Loucy (cell line): ENCODE results near the gene ATP11C.
"Not testable (repeated sequence)": the region's sequence is repeated elsewhere in the genome, so short reads cannot be mapped to it uniquely, and the experiment has no call there.

ENCODE experiments used
- EZH2phosphoT487 ChIP-seq: fragments of 200-600 bp; IDR thresholded peaks from 2 replicates; pipeline ENCODE4 v1.6.1; 2018; ENCODE audit warnings: antibody characterized with exemption, mild to moderate bottlenecking, moderate library complexity, borderline replicate concordance
- TF ChIP-seq, protein P1 (sequence below): fragments of 200-600 bp; sonication (generic); conservative IDR thresholded peaks from 2 replicates; pipeline ENCODE4 v1.5.1; 2014; ENCODE audit warnings: mild to moderate bottlenecking, antibody characterized with exemption, low read length

DNA sequence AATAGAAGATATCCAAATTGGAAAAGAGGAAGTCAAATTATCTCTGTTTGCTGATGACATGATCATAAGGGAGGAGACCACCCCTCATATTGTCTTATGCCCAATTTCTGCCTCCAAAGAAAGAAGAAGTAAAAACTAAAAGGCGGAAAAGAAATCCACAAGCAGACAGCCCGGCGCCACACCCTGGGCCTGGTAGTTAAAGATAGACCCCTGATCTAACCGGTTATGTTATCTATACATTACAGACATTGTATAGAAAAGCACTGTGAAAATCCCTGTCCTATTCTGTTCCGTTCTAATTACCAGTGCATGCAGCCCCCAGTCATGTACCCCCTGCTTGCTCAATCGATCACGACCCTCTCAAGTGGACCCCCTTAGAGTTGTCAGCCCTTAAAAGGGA lies 247.7 kb downstream of the ATP11C start:
- TF ChIP-seq, protein P1, sequence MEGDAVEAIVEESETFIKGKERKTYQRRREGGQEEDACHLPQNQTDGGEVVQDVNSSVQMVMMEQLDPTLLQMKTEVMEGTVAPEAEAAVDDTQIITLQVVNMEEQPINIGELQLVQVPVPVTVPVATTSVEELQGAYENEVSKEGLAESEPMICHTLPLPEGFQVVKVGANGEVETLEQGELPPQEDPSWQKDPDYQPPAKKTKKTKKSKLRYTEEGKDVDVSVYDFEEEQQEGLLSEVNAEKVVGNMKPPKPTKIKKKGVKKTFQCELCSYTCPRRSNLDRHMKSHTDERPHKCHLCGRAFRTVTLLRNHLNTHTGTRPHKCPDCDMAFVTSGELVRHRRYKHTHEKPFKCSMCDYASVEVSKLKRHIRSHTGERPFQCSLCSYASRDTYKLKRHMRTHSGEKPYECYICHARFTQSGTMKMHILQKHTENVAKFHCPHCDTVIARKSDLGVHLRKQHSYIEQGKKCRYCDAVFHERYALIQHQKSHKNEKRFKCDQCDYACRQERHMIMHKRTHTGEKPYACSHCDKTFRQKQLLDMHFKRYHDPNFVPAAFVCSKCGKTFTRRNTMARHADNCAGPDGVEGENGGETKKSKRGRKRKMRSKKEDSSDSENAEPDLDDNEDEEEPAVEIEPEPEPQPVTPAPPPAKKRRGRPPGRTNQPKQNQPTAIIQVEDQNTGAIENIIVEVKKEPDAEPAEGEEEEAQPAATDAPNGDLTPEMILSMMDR = not testable (repeated sequence)
- not testable (repeated sequence) for TF ChIP-seq EZH2phosphoT487
